Suprapubic skin (tissue), 4 donors: ENCODE results near the gene TRRAP. TPM values are rescaled to one million over a fixed set of nuclear protein-coding genes. Genes with fewer than 3 reads are reported as not detected.

Experiments
- DNase-seq, 2 donors: peaks; one replicate each; pipeline ENCODE4 v3.0.0-alpha.2; 2019; ENCODE audit warnings: low spot score in 2 of 2
- H3K27ac ChIP-seq: fragments of 200-600 bp; sonication (generic); one replicate; pipeline ENCODE4 v1.5.1; 2019
- H3K27me3 ChIP-seq: fragments of 200-600 bp; sonication (generic); one replicate; pipeline ENCODE4 v1.5.1; 2019
- H3K36me3 ChIP-seq: fragments of 200-600 bp; sonication (generic); one replicate; pipeline ENCODE4 v1.5.1; 2019
- H3K4me1 ChIP-seq: fragments of 200-600 bp; sonication (generic); one replicate; pipeline ENCODE4 v1.5.1; 2019
- H3K4me3 ChIP-seq: fragments of 200-600 bp; sonication (generic); one replicate; pipeline ENCODE4 v1.5.1; 2019; ENCODE audit warnings: mild to moderate bottlenecking
- H3K9me3 ChIP-seq: fragments of 200-600 bp; sonication (generic); one replicate; pipeline ENCODE4 v1.5.1; 2019
- CTCF ChIP-seq, 2 donors: fragments of 200-600 bp in 1 of 2; fragments of 450-650 bp in 1 of 2; sonication (generic) in 1 of 2; IDR thresholded peaks; one replicate each; pipeline ENCODE4 v1.5.1; 2016 to 2019; ENCODE audit warnings: antibody characterized with exemption in 2 of 2, mild to moderate bottlenecking in 1 of 2, moderate library complexity in 1 of 2
- EP300 ChIP-seq: sonication (generic); formaldehyde crosslinking; IDR thresholded peaks from one replicate; pipeline ENCODE4 v1.6.1; 2017; ENCODE audit warnings: antibody characterized with exemption
- POLR2A ChIP-seq, 2 donors: fragments of 450-650 bp; IDR thresholded peaks; one replicate each; pipeline ENCODE4 v1.6.1; 2017; ENCODE audit warnings: antibody characterized with exemption in 2 of 2, mild to moderate bottlenecking in 2 of 2, moderate library complexity in 2 of 2
- POLR2AphosphoS5 ChIP-seq, 3 donors: sonication (generic); formaldehyde crosslinking; IDR thresholded peaks; one replicate each; pipeline ENCODE4 v1.6.1; 2017; ENCODE audit warnings: antibody characterized with exemption in 3 of 3
- WGBS: methylation state at CpG from one replicate; pipeline ENCODE4 v1.1.5; 2018; 5-methylcytosine and 5-hydroxymethylcytosine counted together
- total RNA-seq, 4 donors: library from RNA; depleted of rRNA; stranded (reverse); fragments of >200 nt; gene quantifications; one replicate each; pipeline ENCODE4 v1.1.0, GENCODE V29; 2016

The TRRAP gene
- total RNA-seq, 4 donors from 2014 or later: 46.2 to 97.1 (median 65.7) TPM

GRCh38 chr7:99027841-99028240 is 149.5 kb downstream of the TRRAP start:
- Histone ChIP-seq H3K4me1 (peaks cover 34% of the 10 kb centered on the region), H3K27ac (no peak overlapping the region), H3K4me3 (no peak overlapping the region), H3K9me3 (no peaks in the 10 kb centered on the region), H3K36me3 (peaks cover 54% of the 10 kb centered on the region), H3K27me3 (no peaks in the 10 kb centered on the region)
- 95% methylated on average over 20 of the region's 20 CpGs for WGBS
- peak; percentile 56 to 58 for DNase-seq
- no peak for TF ChIP-seq POLR2AphosphoS5 (IDR thresholded peaks at IDR 0.05)

- Histone ChIP-seq H3K4me3 (no peak overlapping the region), H3K27ac (no peak overlapping the region), H3K27me3 (no peaks in the 10 kb centered on the region), H3K4me1 (peaks cover 29% of the 10 kb centered on the region), H3K36me3 (peaks cover 60% of the 10 kb centered on the region), H3K9me3 (no peaks in the 10 kb centered on the region)
- TF ChIP-seq EP300 (no peak), POLR2AphosphoS5 (IDR thresholded peaks at IDR 0.05) (no peak), POLR2A (IDR thresholded peaks at IDR 0.05) (no peak), CTCF (IDR thresholded peaks at IDR 0.05) (no peak)
- 94% methylated on average over 27 of the region's 27 CpGs for WGBS
- DNase-seq: peak in 1 of 2 donors; percentile 72
Measured at GRCh38 chr7:99028261-99028973, 150.1 kb downstream of the TRRAP start.

- no peak for DNase-seq
- no peak for TF ChIP-seq CTCF (IDR thresholded peaks at IDR 0.05)
- WGBS: 78% methylated on average over 9 of the region's 9 CpGs
- Histone ChIP-seq H3K36me3 (peaks cover 73% of the 10 kb centered on the region), H3K27me3 (no peaks in the 10 kb centered on the region), H3K27ac (peak overlapping the region; percentile 79), H3K4me3 (no peak overlapping the region), H3K4me1 (peaks cover 26% of the 10 kb centered on the region), H3K9me3 (no peaks in the 10 kb centered on the region)
Measured at GRCh38 chr7:99029466-99030435, 151.4 kb downstream of the TRRAP start.

- Histone ChIP-seq H3K27me3 (no peaks in the 10 kb centered on the region), H3K9me3 (no peaks in the 10 kb centered on the region), H3K27ac (peak overlapping the region; percentile 79), H3K4me3 (no peak overlapping the region), H3K36me3 (peaks cover 80% of the 10 kb centered on the region), H3K4me1 (peaks cover 22% of the 10 kb centered on the region)
- peak in 1 of 2 donors; percentile 58 for DNase-seq
- WGBS: 93% methylated on average over 6 of the region's 6 CpGs
- TF ChIP-seq POLR2AphosphoS5 (IDR thresholded peaks at IDR 0.05) (no peak), EP300 (no peak), CTCF (IDR thresholded peaks at IDR 0.05) (no peak), POLR2A (IDR thresholded peaks at IDR 0.05) (no peak)
Measured at GRCh38 chr7:99030457-99030856, 152.1 kb downstream of the TRRAP start.

GRCh38 chr7:99030951-99031350 is 152.6 kb downstream of the TRRAP start:
- Histone ChIP-seq H3K36me3 (peaks cover 85% of the 10 kb centered on the region), H3K27me3 (no peaks in the 10 kb centered on the region), H3K4me1 (peaks cover 22% of the 10 kb centered on the region), H3K9me3 (no peaks in the 10 kb centered on the region), H3K4me3 (no peak overlapping the region), H3K27ac (peak overlapping the region; percentile 79)
- WGBS: 59% methylated on average over 5 of the region's 5 CpGs
- peak in 1 of 2 donors; percentile 78 for DNase-seq
- peak in 1 of 3 donors; percentile 38 for TF ChIP-seq POLR2AphosphoS5 (IDR thresholded peaks at IDR 0.05)
- TF ChIP-seq POLR2A (IDR thresholded peaks at IDR 0.05): no peak
- TF ChIP-seq EP300: no peak

- Histone ChIP-seq H3K4me3 (no peak overlapping the region), H3K27me3 (no peaks in the 10 kb centered on the region), H3K4me1 (peaks cover 25% of the 10 kb centered on the region), H3K36me3 (peaks cover 90% of the 10 kb centered on the region), H3K9me3 (no peaks in the 10 kb centered on the region), H3K27ac (peak overlapping the region; percentile 79)
- peak in 1 of 2 donors; percentile 45 for DNase-seq
- no peak for TF ChIP-seq POLR2A (IDR thresholded peaks at IDR 0.05)
- no peak for TF ChIP-seq EP300
- no peak for TF ChIP-seq CTCF (IDR thresholded peaks at IDR 0.05)
- no peak for TF ChIP-seq POLR2AphosphoS5 (IDR thresholded peaks at IDR 0.05)
- WGBS: 81% methylated on average over 7 of the region's 7 CpGs
Measured at GRCh38 chr7:99031496-99031895, 153.2 kb downstream of the TRRAP start.
